CD4-positive, alpha-beta T cell treated with Interleukin-17A for 4 hours (primary cell): ENCODE measurements around the gene GPC2.
A peak's percentile ranks its signal among the peaks of the same experiment; 100 is the strongest.

Source experiments
- DNase-seq: peaks from one replicate; pipeline ENCODE4 v3.0.0-alpha.2; 2020; ENCODE audit warnings: mixed read lengths

GPC2 gene

DNA sequence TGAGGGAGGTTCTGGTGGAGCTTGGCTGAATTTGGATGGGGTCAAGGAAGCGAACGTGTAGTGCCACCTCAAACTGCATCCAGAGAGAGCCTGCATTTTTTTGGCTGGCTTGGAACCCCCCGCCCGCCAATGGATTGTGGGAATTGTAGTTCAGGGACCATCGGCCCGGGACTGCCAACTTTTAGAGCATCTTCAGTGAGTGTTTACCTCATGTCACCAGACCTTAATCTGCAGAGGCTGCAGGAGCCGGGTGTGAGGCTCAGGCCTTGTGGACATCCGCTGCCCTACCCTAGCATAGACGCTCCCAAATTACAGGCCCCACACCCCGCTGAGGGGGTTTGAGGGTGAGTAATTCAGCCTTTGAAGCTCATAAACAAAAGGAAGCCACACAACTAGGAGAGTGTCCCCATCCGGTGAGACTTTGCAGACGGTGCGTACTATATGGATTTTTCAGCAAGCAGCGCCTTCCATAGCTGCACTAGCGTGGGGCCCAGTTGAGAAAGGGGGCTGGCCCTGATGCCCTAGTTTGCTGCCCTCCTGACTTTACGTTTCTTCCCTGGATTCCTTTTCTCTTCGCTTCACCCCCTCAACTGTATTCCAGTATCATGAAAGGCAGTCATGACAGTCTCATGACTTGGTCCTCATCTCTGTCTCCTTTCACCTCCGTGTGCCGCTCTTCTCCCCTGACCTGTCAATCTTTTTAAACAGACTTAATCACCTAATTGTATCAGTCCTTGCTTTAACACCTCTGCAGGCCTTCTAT lies 57.0 kb downstream of the GPC2 start:
- peak; percentile 81 for DNase-seq
